H9 (cell line): ENCODE data around the gene EDN1. TPM values are rescaled to one million over a fixed set of nuclear protein-coding genes. Genes with fewer than 3 reads are reported as not detected.

ENCODE experiments used
- DNase-seq: peaks from one replicate; pipeline ENCODE4 v3.0.0-alpha.2; 2017
- H2AFZ ChIP-seq: one replicate; pipeline ENCODE4 v1.6.1; 2013; ENCODE audit warnings: mild to moderate bottlenecking, low read length, control low read depth, moderate library complexity
- H2AK5ac ChIP-seq: 2 replicates; pipeline ENCODE4 v1.6.1; 2013; ENCODE audit warnings: low read length, control low read depth, mixed read lengths; ENCODE audit not compliant: insufficient read length
- H2BK120ac ChIP-seq: one replicate; pipeline ENCODE4 v1.6.1; 2013; ENCODE audit warnings: low read depth, mild to moderate bottlenecking, low read length, control low read depth, inconsistent platforms; ENCODE audit not compliant: poor library complexity, severe bottlenecking
- H2BK12ac ChIP-seq: 2 replicates; pipeline ENCODE4 v1.6.1; 2013; ENCODE audit warnings: low read length, control low read depth, mixed read lengths, low read depth; ENCODE audit not compliant: insufficient read length
- H2BK15ac ChIP-seq: 2 replicates; pipeline ENCODE4 v1.6.1; 2013; ENCODE audit warnings: low read depth, low read length, control low read depth
- H2BK20ac ChIP-seq: one replicate; pipeline ENCODE4 v1.6.1; 2013; ENCODE audit warnings: low read depth, mild to moderate bottlenecking, low read length, control low read depth, inconsistent platforms; ENCODE audit not compliant: poor library complexity, severe bottlenecking
- H2BK5ac ChIP-seq: 2 replicates; pipeline ENCODE4 v1.6.1; 2013; ENCODE audit warnings: low read length, control low read depth, mixed read lengths; ENCODE audit not compliant: insufficient read length
- H3K14ac ChIP-seq: 2 replicates; pipeline ENCODE4 v1.6.1; 2013; ENCODE audit warnings: low read length, control low read depth; ENCODE audit not compliant: insufficient read depth
- H3K18ac ChIP-seq: 2 replicates; pipeline ENCODE4 v1.6.1; 2013; ENCODE audit warnings: low read depth, mild to moderate bottlenecking, mixed read lengths, low read length, control low read depth; ENCODE audit not compliant: insufficient read length
- H3K23ac ChIP-seq: 2 replicates; pipeline ENCODE4 v1.6.1; 2013; ENCODE audit warnings: low read length, control low read depth, mixed read lengths, low read depth; ENCODE audit not compliant: insufficient read length
- H3K23me2 ChIP-seq: 2 replicates; pipeline ENCODE4 v1.6.1; 2013; ENCODE audit warnings: low read depth, mild to moderate bottlenecking, mixed read lengths, low read length, control low read depth; ENCODE audit not compliant: insufficient read length, poor library complexity, severe bottlenecking
- H3K27ac ChIP-seq: 2 replicates; pipeline ENCODE4 v1.5.1; 2013; ENCODE audit warnings: low read length, control low read depth, mixed read lengths, low read depth; ENCODE audit not compliant: insufficient read length
- H3K27me3 ChIP-seq: 2 replicates; pipeline ENCODE4 v1.6.1; 2013; ENCODE audit warnings: low read length, control low read depth, inconsistent platforms; ENCODE audit not compliant: insufficient read depth
- H3K4ac ChIP-seq: 2 replicates; pipeline ENCODE4 v1.6.1; 2013; ENCODE audit warnings: low read depth, mild to moderate bottlenecking, control low read depth, inconsistent platforms, low read length, moderate library complexity
- H3K4me1 ChIP-seq: 2 replicates; pipeline ENCODE4 v1.6.1; 2013; ENCODE audit warnings: low read length, control low read depth, inconsistent platforms; ENCODE audit not compliant: insufficient read depth
- H3K4me2 ChIP-seq: 2 replicates; pipeline ENCODE4 v1.6.1; 2013; ENCODE audit warnings: low read length, control low read depth, mixed read lengths; ENCODE audit not compliant: insufficient read length, insufficient read depth
- H3K56ac ChIP-seq: 2 replicates; pipeline ENCODE4 v1.6.1; 2013; ENCODE audit warnings: low read depth, mild to moderate bottlenecking, mixed read lengths, low read length, control low read depth; ENCODE audit not compliant: insufficient read length
- H3K79me1 ChIP-seq: 2 replicates; pipeline ENCODE4 v1.6.1; 2013; ENCODE audit warnings: low read depth, mild to moderate bottlenecking, moderate library complexity, low read length, control low read depth, inconsistent platforms; ENCODE audit not compliant: insufficient read depth, poor library complexity, severe bottlenecking
- H3K79me2 ChIP-seq: 2 replicates; pipeline ENCODE4 v1.6.1; 2013; ENCODE audit warnings: low read length, control low read depth, inconsistent platforms; ENCODE audit not compliant: insufficient read depth
- H3K9ac ChIP-seq: 2 replicates; pipeline ENCODE4 v1.6.1; 2013; ENCODE audit warnings: low read length, control low read depth, mixed read lengths; ENCODE audit not compliant: insufficient read length; ENCODE audit errors: extremely low read depth
- H3K9me3 ChIP-seq: one replicate; pipeline ENCODE4 v1.6.1; 2013; ENCODE audit warnings: low read depth, low read length, inconsistent platforms; ENCODE audit not compliant: control insufficient read depth
- H3T11ph ChIP-seq: one replicate; pipeline ENCODE4 v1.6.1; 2013; ENCODE audit warnings: mild to moderate bottlenecking, low read length, control low read depth, inconsistent platforms
- H4K20me1 ChIP-seq: one replicate; pipeline ENCODE4 v1.6.1; 2013; ENCODE audit not compliant: control insufficient read depth, insufficient read length, insufficient read depth
- H4K5ac ChIP-seq: 2 replicates; pipeline ENCODE4 v1.6.1; 2013; ENCODE audit warnings: low read depth, mild to moderate bottlenecking, mixed read lengths, low read length, control low read depth; ENCODE audit not compliant: insufficient read length
- H4K8ac ChIP-seq: replicated peaks from 2 replicates; pipeline ENCODE4 v1.6.1; 2013; ENCODE audit warnings: low read length, control low read depth, mixed read lengths, low read depth; ENCODE audit not compliant: insufficient read length
- H4K91ac ChIP-seq: 2 replicates; pipeline ENCODE4 v1.6.1; 2013; ENCODE audit warnings: low read depth, mild to moderate bottlenecking, moderate library complexity, mixed read lengths, low read length, control low read depth; ENCODE audit not compliant: insufficient read length
- H3K27ac Mint-ChIP-seq, 3 experiments: 2 replicates in 2 of 3; 3 replicates in 1 of 3; pipeline ENCODE4 v1.8.0; 2020 to 2021; ENCODE audit warnings: mixed read lengths in 3 of 3, mild to moderate bottlenecking in 1 of 3, moderate library complexity in 1 of 3
- H3K27me3 Mint-ChIP-seq: 2 replicates; pipeline ENCODE4 v1.8.0; 2021; ENCODE audit warnings: low read depth, mild to moderate bottlenecking, moderate library complexity, mixed read lengths
- H3K36me3 Mint-ChIP-seq, 3 experiments: 2 replicates in 2 of 3; 3 replicates in 1 of 3; pipeline ENCODE4 v1.8.0; 2020 to 2021; ENCODE audit warnings: low read depth in 3 of 3, mixed read lengths in 3 of 3; ENCODE audit not compliant: insufficient read depth in 1 of 3
- H3K4me1 Mint-ChIP-seq, 2 experiments: 2 replicates each; pipeline ENCODE4 v1.8.0; 2020; ENCODE audit warnings: mixed read lengths in 2 of 2
- H3K4me3 Mint-ChIP-seq, 2 experiments: 2 replicates in 1 of 2; 3 replicates in 1 of 2; pipeline ENCODE4 v1.8.0; 2020 to 2021; ENCODE audit warnings: mild to moderate bottlenecking in 2 of 2, mixed read lengths in 2 of 2, moderate library complexity in 1 of 2
- H3K9me3 Mint-ChIP-seq, 2 experiments: 2 replicates in 1 of 2; 3 replicates in 1 of 2; pipeline ENCODE4 v1.8.0; 2020; ENCODE audit warnings: mild to moderate bottlenecking in 2 of 2, mixed read lengths in 2 of 2, moderate library complexity in 1 of 2
- WGBS: extraction: QIAGEN DNeasy Blood & Tissue Kit; methylation state at CpG from one replicate; pipeline ENCODE4 v1.1.7; 2013; ENCODE audit warnings: missing lambda C conversion rate, low lambda C conversion rate, mixed read lengths; ENCODE audit not compliant: insufficient read length; ENCODE audit errors: extremely low coverage; 5-methylcytosine and 5-hydroxymethylcytosine counted together
- total RNA-seq: library from RNA; stranded (reverse); gene quantifications from 2 replicates; pipeline ENCODE4 v1.2.1, GENCODE V29; 2021
- TF ChIP-seq, protein P1 (sequence below): fragments of 200-600 bp; sonication (generic); conservative IDR thresholded peaks from 3 replicates; pipeline ENCODE4 v1.8.0; 2021; ENCODE audit warnings: antibody characterized with exemption, mild to moderate bottlenecking

The EDN1 gene
- total RNA-seq, 1 experiment from 2014 or later, result 2.1 TPM

DNA sequence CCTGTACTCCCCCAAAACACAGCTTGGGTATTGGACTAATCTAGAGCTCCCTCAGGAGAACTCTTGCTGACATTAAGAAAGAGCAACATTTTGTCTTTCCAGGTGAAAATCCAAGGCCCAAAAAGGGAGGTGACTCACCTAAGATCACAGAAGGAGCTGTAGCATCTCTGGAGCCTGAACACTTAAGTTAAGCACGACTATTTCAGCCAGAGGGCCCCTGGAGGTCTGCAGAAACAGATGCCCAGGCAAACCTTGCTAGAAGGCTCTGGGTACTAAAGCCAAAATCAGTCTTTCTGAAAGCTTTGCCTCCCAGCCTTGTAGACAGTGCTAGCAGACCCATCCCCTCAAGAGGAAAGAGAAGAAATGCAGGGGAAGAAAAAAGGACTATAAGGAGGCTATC, 8.8 kb downstream of the EDN1 start:
- H3K14ac ChIP-seq, result no peak overlapping the region
- H3K56ac ChIP-seq, result no peak overlapping the region
- H2AK5ac ChIP-seq, result no peak overlapping the region
- WGBS, result no CpG with 5 or more reads among the region's 1 CpG
- no peak overlapping the region for H2BK5ac ChIP-seq
- H4K91ac ChIP-seq, result no peak overlapping the region
- Mint-ChIP-seq H3K27ac (no peak overlapping the region), H3K9me3 (no peaks in the 10 kb centered on the region), H3K4me1 (peaks cover 8 to 9% of the 10 kb centered on the region in 2 experiments), H3K4me3 (no peak overlapping the region), H3K36me3 (peaks cover 0 to 21% (median 5%) of the 10 kb centered on the region in 3 experiments; a peak in 2 of 7 replicates), H3K27me3 (no peaks in the 10 kb centered on the region)
- H2BK120ac ChIP-seq, result no peak overlapping the region
- H3K4me2 ChIP-seq, result no peak overlapping the region
- DNase-seq, result no peak
- H3K27me3 ChIP-seq, result no peaks in the 10 kb centered on the region
- no peaks in the 10 kb centered on the region for H3K4me1 ChIP-seq
- H2BK20ac ChIP-seq, result no peak overlapping the region
- H3T11ph ChIP-seq, result no peak overlapping the region
- no peaks in the 10 kb centered on the region for H3K9me3 ChIP-seq
- H4K20me1 ChIP-seq, result no peaks in the 10 kb centered on the region
- H3K23me2 ChIP-seq, result no peaks in the 10 kb centered on the region
- H4K8ac ChIP-seq, result no peak overlapping the region
- H3K23ac ChIP-seq, result no peak overlapping the region
- TF ChIP-seq, protein P1, sequence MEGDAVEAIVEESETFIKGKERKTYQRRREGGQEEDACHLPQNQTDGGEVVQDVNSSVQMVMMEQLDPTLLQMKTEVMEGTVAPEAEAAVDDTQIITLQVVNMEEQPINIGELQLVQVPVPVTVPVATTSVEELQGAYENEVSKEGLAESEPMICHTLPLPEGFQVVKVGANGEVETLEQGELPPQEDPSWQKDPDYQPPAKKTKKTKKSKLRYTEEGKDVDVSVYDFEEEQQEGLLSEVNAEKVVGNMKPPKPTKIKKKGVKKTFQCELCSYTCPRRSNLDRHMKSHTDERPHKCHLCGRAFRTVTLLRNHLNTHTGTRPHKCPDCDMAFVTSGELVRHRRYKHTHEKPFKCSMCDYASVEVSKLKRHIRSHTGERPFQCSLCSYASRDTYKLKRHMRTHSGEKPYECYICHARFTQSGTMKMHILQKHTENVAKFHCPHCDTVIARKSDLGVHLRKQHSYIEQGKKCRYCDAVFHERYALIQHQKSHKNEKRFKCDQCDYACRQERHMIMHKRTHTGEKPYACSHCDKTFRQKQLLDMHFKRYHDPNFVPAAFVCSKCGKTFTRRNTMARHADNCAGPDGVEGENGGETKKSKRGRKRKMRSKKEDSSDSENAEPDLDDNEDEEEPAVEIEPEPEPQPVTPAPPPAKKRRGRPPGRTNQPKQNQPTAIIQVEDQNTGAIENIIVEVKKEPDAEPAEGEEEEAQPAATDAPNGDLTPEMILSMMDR, result no peak
- no peak overlapping the region for H3K18ac ChIP-seq
- no peak overlapping the region for H2BK15ac ChIP-seq
- no peak overlapping the region for H3K27ac ChIP-seq
- no peak overlapping the region for H2AFZ ChIP-seq
- H2BK12ac ChIP-seq, result no peak overlapping the region
- no peak overlapping the region for H3K9ac ChIP-seq
- no peak overlapping the region for H3K4ac ChIP-seq
- H3K79me2 ChIP-seq, result no peaks in the 10 kb centered on the region
- H4K5ac ChIP-seq, result no peak overlapping the region
- H3K79me1 ChIP-seq, result no peaks in the 10 kb centered on the region
